OCI-LY3 (cell line): ENCODE data around the gene TMEM94.

Experiments
- EZH2phosphoT487 ChIP-seq: fragments of 200-600 bp; shearing (Covaris generic); IDR thresholded peaks from 2 replicates; pipeline ENCODE4 v1.6.1; 2018; ENCODE audit warnings: antibody characterized with exemption, mixed run types, low read depth
- TF ChIP-seq, protein P1 (sequence below): fragments of 200-600, 300-600 bp; sonication (generic); IDR thresholded peaks from 2 replicates; pipeline ENCODE4 v1.5.1; 2014; ENCODE audit warnings: antibody characterized with exemption, low read length, low read depth

DNA sequence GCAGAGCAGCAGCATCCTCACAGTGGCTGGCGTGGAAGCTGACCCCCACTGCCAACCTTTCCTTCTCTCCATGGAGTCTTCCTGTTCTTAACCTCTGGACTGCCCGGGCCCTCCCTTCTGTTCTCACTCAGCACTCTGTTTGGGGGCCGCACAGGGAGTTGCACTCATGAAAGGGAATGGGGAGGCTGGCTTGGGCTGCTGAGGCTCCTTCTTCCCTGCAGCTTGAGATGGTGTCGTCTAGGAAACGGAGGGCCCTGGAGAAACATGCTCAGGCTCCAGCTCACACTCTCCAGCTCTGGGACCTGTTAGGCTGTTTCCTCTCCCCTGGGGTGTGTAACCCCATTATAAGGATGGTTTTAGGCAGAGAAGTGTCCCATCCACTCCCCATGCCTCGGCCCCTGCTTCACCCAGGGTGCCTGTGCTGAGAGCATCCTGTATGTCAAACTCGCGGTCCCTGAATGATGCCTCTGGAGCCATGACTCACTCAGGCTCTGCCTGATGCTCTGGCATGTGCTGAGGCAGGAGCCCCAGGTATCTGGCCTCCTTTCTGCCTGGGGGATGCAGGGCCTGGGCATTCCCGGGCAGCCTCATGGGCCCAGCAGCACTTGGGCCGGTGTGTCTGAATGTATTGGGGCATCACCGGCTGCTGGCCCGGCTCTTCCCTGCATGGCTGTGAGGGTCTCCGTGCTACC is 18.9 kb downstream of the TMEM94 start:
- TF ChIP-seq, protein P1, sequence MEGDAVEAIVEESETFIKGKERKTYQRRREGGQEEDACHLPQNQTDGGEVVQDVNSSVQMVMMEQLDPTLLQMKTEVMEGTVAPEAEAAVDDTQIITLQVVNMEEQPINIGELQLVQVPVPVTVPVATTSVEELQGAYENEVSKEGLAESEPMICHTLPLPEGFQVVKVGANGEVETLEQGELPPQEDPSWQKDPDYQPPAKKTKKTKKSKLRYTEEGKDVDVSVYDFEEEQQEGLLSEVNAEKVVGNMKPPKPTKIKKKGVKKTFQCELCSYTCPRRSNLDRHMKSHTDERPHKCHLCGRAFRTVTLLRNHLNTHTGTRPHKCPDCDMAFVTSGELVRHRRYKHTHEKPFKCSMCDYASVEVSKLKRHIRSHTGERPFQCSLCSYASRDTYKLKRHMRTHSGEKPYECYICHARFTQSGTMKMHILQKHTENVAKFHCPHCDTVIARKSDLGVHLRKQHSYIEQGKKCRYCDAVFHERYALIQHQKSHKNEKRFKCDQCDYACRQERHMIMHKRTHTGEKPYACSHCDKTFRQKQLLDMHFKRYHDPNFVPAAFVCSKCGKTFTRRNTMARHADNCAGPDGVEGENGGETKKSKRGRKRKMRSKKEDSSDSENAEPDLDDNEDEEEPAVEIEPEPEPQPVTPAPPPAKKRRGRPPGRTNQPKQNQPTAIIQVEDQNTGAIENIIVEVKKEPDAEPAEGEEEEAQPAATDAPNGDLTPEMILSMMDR: no peak
- TF ChIP-seq EZH2phosphoT487: no peak
